ENCODE results near the gene ZNF366.

The ZNF366 gene

GRCh38 chr5:72463449-72464052, 43.7 kb downstream of the ZNF366 start:
- no peak for DNase-seq

DNA sequence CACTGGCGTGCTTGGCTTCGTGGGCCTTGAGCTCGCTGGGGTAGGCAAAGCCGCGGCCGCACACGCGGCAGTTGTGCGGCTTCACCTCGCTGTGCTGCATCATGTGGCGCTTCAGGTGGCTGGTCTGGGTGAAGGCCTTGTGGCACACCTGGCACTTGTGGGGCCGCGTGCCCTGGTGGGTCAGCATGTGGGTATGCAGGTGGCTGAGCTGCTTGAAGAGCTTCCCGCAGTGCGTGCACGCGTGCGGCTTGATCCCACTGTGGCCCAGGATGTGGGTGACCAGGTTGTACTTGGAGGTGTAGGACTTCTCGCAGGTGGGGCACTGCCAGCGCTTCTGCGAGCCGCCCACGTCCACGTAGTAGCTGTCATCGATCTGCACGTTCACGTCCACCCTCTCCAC, 46.8 kb downstream of the ZNF366 start:
- no peak for DNase-seq

GRCh38 chr5:72459913-72460312, 47.3 kb downstream of the ZNF366 start:
- DNase-seq = no peak

DNA sequence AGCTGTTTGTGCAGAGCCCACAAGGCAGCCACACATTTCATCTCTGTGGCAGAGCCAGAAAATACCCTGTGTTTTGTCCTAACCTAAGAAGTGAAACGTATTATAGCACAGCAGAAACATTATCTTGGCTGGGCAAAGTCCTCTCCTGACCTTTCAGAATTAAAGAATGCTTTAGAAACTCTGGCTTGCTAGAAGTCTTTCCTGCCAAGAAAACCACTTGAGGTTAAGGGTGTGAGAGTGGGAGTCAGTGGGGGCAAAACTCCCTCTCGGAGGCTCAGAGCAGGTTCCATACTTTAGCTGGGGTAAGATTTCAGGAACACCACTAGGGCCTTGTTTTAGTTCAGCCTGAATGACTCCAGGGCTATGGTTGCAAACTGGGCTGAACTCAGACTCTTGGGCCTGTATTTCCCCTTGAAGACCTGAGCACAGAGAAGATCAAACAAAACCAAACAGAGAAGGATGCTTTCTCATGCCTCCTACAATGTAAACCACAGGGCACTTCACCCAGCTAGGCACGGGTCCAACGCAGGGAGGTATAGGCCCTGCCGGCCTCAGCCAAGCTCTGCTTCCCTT, 48.0 kb downstream of the ZNF366 start:
- DNase-seq = no peak

DNA sequence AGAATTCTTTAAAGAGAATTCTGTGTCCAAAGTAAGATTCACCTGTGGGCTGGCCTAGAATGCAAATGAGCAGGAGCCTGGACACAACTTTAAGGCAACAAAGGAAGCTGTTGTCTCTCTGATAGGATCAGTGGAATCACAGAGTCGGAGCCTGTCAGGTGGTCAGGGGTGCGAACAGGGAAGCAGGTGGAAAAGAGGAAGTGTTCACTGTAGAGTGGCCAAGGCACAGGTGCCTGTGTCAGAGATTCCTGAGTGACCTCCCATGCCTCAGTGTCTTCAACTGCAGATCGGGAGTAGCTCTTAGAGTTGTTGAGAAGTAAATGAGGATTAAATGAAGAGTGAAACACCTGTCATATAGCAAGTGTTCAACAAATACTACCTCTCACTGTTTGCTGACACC, 48.8 kb downstream of the ZNF366 start:
- DNase-seq = no peak

GRCh38 chr5:72457491-72457890, 49.7 kb downstream of the ZNF366 start:
- no peak for DNase-seq

- no peak for DNase-seq
These were observed 50.7 kb downstream of the ZNF366 start for GRCh38 chr5:72456391-72457074.

DNA sequence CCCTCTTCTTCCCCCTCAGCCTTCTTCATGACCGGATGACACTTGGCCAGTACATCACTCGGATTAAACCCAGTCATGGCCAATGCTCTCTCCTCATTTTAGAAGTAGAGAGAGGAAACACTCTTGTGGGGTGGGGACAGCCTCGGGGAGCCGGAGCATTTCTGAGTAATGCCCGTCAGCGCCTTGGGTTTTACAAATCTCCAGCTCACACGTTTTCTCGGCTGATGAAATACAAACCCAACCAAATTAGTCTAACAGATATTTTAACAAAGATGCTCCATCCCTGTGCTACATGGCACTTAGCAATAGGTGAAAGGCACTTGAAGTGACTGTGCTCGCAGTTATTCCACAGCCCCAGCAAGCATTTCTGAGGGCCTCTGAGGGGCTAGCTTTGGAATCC, 51.7 kb downstream of the ZNF366 start:
- DNase-seq = no peak

DNA sequence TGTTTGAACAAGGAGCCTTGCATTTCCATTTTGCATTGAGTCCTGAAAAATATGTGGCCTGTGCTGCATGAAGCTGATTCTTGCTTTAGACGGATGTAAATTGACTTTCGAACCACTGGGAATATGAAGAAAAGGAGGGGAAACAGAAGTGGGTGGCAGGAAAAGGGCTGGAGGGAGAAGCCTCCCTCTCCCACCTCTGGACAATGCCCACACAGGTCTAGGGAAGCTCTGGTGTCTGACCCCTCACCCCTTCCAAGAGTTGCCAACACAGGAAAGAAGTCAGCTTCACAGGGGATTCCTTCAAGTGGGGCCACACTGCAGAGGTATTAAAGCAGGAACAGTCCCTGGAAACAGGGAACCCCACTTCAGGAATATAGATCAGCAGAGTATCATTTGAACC, 52.2 kb downstream of the ZNF366 start:
- no peak for DNase-seq

- no peak for DNase-seq
These were observed 53.9 kb downstream of the ZNF366 start for GRCh38 chr5:72453246-72453775.

DNA sequence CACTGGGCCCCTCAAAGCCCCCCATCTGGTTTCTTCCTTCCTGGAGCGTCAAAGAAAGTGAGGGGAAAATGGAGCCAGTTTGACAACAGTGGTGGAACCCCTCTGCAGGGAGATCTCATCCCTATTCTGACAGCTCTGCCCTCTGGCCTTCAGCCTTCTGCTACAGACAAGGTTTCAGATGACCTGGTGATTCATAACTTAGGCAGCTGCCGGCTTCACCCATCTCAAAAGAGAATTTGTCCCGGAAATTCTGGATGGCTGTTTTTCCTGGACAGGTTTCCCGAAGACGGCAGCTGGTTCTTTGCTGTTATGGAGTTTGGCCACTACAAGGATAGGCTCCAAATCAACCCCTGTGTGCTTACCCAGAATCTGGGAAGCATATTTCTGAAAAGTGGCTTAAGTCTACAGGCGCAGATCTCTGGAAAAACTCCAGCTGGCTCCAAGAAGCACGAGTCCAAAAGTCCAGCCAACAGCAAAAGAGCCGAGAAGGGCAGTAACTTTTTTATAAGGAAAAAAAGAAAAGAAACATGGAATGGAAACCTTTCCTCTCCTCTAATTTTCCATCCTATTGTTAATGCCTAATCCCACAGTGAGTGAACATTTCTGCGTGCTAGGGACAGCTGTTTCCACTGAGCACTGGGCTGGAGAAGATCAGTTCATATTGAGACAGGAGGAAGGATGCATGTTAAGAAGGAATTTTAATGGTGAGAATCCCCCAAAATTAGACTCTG, 54.5 kb downstream of the ZNF366 start:
- no peak for DNase-seq

GRCh38 chr5:72451741-72452505, 55.3 kb downstream of the ZNF366 start:
- no peak for DNase-seq

DNA sequence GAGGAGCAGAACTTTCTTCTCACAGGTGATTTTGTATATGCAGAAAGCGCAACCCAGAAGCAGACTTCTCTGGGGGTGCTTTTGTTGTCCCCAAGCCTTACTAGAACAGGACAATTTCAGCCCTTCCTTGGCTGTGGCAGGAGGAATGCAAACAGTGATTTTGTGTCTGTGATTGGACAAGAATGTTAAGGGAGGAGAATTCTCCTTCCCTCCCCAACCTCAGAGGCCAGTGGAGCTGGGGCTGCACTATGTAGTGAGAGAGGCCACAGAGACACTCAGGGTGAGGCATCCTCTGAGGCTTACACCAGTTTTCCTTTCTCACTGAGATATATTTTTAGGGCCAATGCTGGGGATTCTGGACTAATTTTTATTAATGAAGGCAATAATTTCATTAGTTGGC, 58.8 kb downstream of the ZNF366 start:
- no peak for DNase-seq

DNA sequence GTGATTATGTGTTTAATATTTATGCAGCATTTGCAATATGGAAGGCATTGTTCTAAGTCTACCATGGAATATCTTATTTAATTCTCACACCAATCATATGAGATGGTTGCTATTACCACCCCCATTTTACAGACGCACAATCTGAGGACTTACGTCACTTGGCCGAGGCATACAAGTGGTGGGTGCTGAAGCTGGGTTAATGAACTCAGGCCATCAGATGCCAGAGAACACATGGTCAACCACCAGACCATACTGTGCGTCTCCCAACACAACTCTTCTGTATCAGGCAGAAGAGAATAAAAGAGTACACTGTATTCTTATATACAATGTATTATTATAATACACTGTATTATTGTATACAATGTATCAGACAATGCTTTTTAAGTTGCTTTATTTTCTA, 59.5 kb downstream of the ZNF366 start:
- no peak for DNase-seq

GRCh38 chr5:72445969-72446368, 61.2 kb downstream of the ZNF366 start:
- DNase-seq = no peak

GRCh38 chr5:72443883-72444282, 63.3 kb downstream of the ZNF366 start:
- no peak for DNase-seq

DNA sequence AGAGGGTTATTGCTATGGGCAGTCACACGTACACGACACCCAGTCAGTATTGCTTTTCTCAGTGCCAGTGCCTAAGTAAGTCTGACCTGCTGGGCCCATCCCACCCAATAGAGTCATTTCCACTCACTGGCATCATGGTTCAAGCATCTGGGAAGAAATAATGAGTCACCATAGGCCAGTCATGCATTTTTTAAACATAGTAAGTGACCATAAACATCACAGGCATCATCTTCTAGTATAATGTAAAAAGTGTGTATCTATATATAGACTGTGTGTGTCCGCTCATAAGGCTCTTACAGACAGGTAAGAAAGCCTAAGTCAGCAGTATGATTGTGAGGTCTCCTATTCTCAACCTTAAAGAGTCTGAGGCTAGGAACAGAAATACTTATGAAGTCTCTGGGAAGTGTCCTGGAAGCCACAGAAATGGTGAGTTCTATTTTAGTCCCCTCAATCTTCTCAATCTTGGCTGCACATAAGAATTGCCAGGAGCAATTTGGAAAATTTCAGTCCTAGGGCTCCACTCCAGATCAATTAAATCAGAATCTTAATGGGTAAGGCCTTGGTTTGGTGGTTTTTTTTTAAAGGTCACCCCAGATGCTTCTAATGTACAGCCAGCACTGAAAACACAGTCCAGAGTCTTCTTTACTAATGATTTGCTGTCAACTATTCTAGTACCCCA, 65.2 kb downstream of the ZNF366 start:
- DNase-seq = no peak

DNA sequence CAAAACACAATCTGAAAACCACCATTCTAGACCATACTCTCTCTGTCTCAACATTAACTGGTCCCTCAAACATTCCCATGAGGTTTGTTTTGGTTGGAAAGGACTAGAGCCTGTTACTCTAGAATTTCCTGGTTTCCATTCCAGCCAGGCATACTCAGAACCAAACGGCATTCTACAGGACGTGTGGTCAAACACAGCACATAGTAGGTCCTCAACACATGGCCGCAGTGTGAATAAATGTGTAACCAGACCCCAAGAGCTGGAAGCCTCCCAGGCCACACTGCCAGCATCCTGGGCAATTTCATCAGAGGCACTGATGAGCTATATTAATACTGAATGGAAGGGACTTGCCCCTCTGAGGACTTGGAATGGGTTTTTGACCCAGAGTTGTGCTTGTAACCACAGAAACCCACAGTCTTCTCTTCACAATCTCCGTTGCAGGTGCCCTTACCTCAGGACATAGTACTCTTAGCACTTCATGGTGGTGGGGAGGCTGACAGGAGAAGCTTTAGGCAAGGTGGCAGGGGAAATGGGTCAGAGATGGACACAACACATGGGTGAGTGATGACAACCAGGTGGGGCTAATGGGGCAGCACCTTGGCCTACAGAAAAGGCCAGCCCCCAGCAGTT, 66.0 kb downstream of the ZNF366 start:
- DNase-seq = no peak

DNA sequence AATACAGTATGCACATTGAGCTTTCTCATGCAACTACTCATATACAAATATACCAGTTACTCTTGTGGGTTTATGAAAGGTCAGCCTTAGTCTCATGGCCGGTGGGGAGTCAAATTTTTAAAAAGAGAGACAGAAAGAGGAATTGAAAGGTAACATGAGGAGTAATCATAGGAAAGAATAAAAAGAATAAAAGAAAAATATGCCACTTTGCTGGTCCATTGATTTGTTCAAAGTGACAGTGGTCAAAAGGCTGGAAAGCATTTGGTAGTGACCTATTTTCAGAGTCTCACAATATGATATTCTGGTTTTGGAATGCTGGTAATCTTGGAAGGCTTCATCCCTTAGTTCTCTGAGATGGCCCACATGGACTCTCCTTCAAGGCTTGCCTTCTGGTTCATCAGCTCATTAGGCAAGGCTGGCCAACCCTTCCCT, 67.0 kb downstream of the ZNF366 start:
- DNase-seq = no peak

DNA sequence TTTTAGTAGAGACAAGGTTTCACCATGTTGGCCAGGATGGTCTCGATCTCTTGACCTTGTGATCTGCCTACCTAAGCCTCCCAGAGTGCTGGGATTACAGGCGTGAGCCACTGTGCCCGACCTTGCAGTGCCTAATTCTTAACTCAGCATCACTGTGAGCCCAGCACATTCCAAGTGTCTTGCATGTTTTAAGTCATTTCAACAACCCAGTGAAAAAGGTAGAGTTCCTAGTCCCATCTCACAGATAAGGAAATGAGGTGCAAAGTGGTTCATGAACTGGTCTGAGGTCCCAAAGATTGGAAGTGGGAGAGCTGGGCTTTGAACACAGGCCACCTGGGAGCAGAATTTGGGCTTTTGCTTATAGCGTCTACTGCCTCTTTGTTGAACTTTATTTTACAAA, 68.0 kb downstream of the ZNF366 start:
- DNase-seq = no peak

DNA sequence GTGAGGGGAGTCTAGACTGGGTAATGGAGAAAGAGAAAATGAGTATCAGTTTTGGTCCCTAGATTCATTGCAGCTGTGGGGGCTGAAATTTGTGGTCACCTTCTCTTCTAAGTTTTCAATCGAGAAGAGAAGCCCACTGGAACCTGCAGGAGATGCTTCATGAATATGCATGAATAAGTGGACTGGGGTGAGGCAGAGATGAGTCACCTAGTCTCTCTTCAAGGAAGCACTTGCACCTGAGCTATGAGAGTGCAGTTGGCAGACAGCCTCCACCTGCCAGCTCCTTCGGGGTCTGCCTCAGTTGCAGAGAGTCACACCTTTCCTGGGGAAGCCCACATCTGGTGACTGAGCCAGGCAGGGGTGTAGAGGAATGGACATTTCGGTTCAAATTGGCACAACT, 69.1 kb downstream of the ZNF366 start:
- no peak for DNase-seq

Measured in activated CD4-positive, alpha-beta T cell treated with anti-CD3 and anti-CD28 coated beads, Interleukin-2, amount 50 U/mL, for 1 hour (primary cell).